Caco-2 (cell line): ENCODE data around the gene SALL1. TPM values are rescaled to one million over a fixed set of nuclear protein-coding genes. Genes with fewer than 3 reads are reported as not detected.

ENCODE experiments used
- BruUV-seq: library from RNA; stranded (reverse); fragments of 400-500 nt; replicated peaks from 2 replicates; lab custom pipeline; 2021; lab: Mats Ljungman, UMichigan
- CTCF ChIA-PET: fragments of 300-600 bp; sonication (Branson Sonifier 250); formaldehyde crosslinking; loops from one replicate; lab custom pipeline; 2022; ENCODE audit warnings: antibody characterized with exemption; lab: Charles Lee
- POLR2A ChIA-PET: fragments of 300-600 bp; sonication (Branson Sonifier 250); formaldehyde crosslinking; loops from one replicate; lab custom pipeline; 2022; ENCODE audit warnings: antibody characterized with exemption; lab: Charles Lee
- DNase-seq, 2 experiments: peaks; one replicate each; pipeline versions ENCODE4 v3.0.0 to v3.0.0-alpha.2; 2020 to 2022
- H3K27me3 ChIP-seq: replicated peaks from 2 replicates; pipeline ENCODE4 v1.6.0; 2011; ENCODE audit warnings: low read length; ENCODE audit not compliant: control insufficient read depth, insufficient read depth
- H3K36me3 ChIP-seq: 2 replicates; pipeline ENCODE4 v1.5.1; 2011; ENCODE audit warnings: low read length; ENCODE audit not compliant: control insufficient read depth, insufficient read depth
- H3K4me1 ChIP-seq: fragments of 250-450 bp; sonication (Bioruptor Pico); 2 replicates; pipeline ENCODE4 v1.5.1; 2020; ENCODE audit warnings: mild to moderate bottlenecking
- H3K4me3 ChIP-seq: 2 replicates; pipeline ENCODE4 v1.5.1; 2011; ENCODE audit warnings: low read depth, mild to moderate bottlenecking, control low read depth, low read length
- H3K9me3 ChIP-seq: fragments of 250-450 bp; sonication (Bioruptor Pico); 2 replicates; pipeline ENCODE4 v1.5.1; 2020; ENCODE audit warnings: mild to moderate bottlenecking, moderate library complexity
- H3K27ac Mint-ChIP-seq: one replicate; pipeline ENCODE4 v1.8.0; 2022; ENCODE audit warnings: mixed read lengths; ENCODE audit not compliant: unreplicated experiment
- H3K27me3 Mint-ChIP-seq: one replicate; pipeline ENCODE4 v1.8.0; 2022; ENCODE audit warnings: mixed read lengths; ENCODE audit not compliant: insufficient read depth, unreplicated experiment
- H3K36me3 Mint-ChIP-seq: one replicate; pipeline ENCODE4 v1.8.0; 2022; ENCODE audit warnings: mild to moderate bottlenecking, mixed read lengths; ENCODE audit not compliant: insufficient read depth, unreplicated experiment
- H3K4me1 Mint-ChIP-seq: one replicate; pipeline ENCODE4 v1.8.0; 2022; ENCODE audit warnings: low read depth, mixed read lengths; ENCODE audit not compliant: unreplicated experiment
- H3K4me3 Mint-ChIP-seq: one replicate; pipeline ENCODE4 v1.8.0; 2022; ENCODE audit warnings: mild to moderate bottlenecking, moderate library complexity, mixed read lengths; ENCODE audit not compliant: unreplicated experiment
- H3K9me3 Mint-ChIP-seq: one replicate; pipeline ENCODE4 v1.8.0; 2022; ENCODE audit warnings: mixed read lengths; ENCODE audit not compliant: unreplicated experiment
- CTCF ChIP-seq, 2 experiments: fragments of 200-600 bp in 1 of 2; IDR thresholded peaks; 1 replicate in 1 of 2; 2 replicates in 1 of 2; pipeline versions ENCODE4 v1.5.1 to v1.8.0; 2011 to 2022; ENCODE audit warnings: antibody characterized with exemption in 1 of 2, control low read depth in 1 of 2, inconsistent platforms in 1 of 2, low read depth in 1 of 2, low read length in 1 of 2, mild to moderate bottlenecking in 1 of 2, moderate library complexity in 1 of 2; ENCODE audit not compliant: insufficient read depth in 1 of 2, severe bottlenecking in 1 of 2, unreplicated experiment in 1 of 2
- intact Hi-C: fragments of 100-400 bp; cut with micrococcal nuclease; formaldehyde crosslinking; loops from one replicate; pipeline ENCODE4 v1.10.0; 2022; ENCODE audit not compliant: unreplicated experiment
- total RNA-seq: library from RNA; stranded (reverse); gene quantifications from 2 replicates; pipeline ENCODE4 v1.2.3, GENCODE V29; 2022

The SALL1 gene
- total RNA-seq, 1 experiment from 2014 or later, result not detected

- no TSS peak for BruUV-seq
Measured at GRCh38 chr16:51112323-51112722, 38.7 kb downstream of the SALL1 start.

GRCh38 chr16:51111759-51112158, 39.3 kb downstream of the SALL1 start:
- TF ChIP-seq CTCF (IDR thresholded peaks at IDR 0.05; ENCODE audit: insufficient read depth in 1 of 2, low read depth in 1 of 2, low read length in 1 of 2, severe bottlenecking in 1 of 2, unreplicated experiment in 1 of 2), result no peak
- DNase-seq, result no peak
- BruUV-seq, result no TSS peak
- H3K27me3 Mint-ChIP-seq, result no peaks in the 10 kb centered on the region
- H3K9me3 ChIP-seq, result no peaks in the 10 kb centered on the region
- no peaks in the 10 kb centered on the region for H3K36me3 Mint-ChIP-seq
- no peak overlapping the region for H3K27ac Mint-ChIP-seq
- H3K27me3 ChIP-seq, result no peaks in the 10 kb centered on the region
- CTCF ChIA-PET, result no interaction called here
- no peak overlapping the region for H3K4me3 ChIP-seq
- POLR2A ChIA-PET, result no interaction called here
- H3K36me3 ChIP-seq, result no peaks in the 10 kb centered on the region
- no peaks in the 10 kb centered on the region for H3K4me1 Mint-ChIP-seq
- intact Hi-C loops, result no loop called here
- H3K9me3 Mint-ChIP-seq, result no peaks in the 10 kb centered on the region
- H3K4me1 ChIP-seq, result no peaks in the 10 kb centered on the region
- H3K4me3 Mint-ChIP-seq, result no peak overlapping the region

More at GRCh38 chr16:51112323-51112722, 38.7 kb downstream of the SALL1 start:
- H3K27ac Mint-ChIP-seq, result no peak overlapping the region
- H3K27me3 ChIP-seq, result no peaks in the 10 kb centered on the region
- no peak for TF ChIP-seq CTCF (IDR thresholded peaks at IDR 0.05; ENCODE audit: insufficient read depth in 1 of 2, low read depth in 1 of 2, low read length in 1 of 2, severe bottlenecking in 1 of 2, unreplicated experiment in 1 of 2)
- intact Hi-C loops, result no loop called here
- H3K4me1 Mint-ChIP-seq, result no peaks in the 10 kb centered on the region
- H3K4me1 ChIP-seq, result no peaks in the 10 kb centered on the region
- H3K4me3 ChIP-seq, result no peak overlapping the region
- POLR2A ChIA-PET, result no interaction called here
- no peaks in the 10 kb centered on the region for H3K36me3 Mint-ChIP-seq
- no peak for DNase-seq
- no peaks in the 10 kb centered on the region for H3K27me3 Mint-ChIP-seq
- H3K4me3 Mint-ChIP-seq, result no peak overlapping the region
- H3K9me3 Mint-ChIP-seq, result no peaks in the 10 kb centered on the region
- H3K36me3 ChIP-seq, result no peaks in the 10 kb centered on the region
- no peaks in the 10 kb centered on the region for H3K9me3 ChIP-seq
- CTCF ChIA-PET, result no interaction called here

DNA sequence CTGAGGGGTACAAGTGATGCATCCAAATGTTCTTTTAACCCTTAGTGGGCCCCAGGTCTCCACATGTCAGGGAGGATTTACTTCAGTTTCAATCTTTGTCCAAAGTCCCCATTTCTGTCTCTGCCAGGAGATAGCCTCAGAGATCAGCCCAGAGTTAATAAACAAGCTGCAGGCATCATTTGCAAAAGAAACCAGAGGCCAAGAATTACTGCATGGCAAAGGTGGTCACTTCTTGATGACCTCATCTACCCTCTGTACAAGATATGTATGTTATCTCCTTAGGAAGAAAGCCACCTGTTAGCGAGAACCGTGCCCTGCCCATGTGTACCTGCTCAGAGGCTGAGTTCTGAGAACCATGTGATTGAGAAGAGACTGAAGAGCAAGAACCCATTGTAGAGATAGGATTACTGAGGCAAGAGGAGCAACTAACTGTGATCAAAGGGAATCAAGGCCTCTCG, 40.3 kb downstream of the SALL1 start:
- H3K4me3 ChIP-seq, result no peak overlapping the region
- H3K4me1 ChIP-seq, result no peaks in the 10 kb centered on the region
- no peak overlapping the region for H3K4me3 Mint-ChIP-seq
- BruUV-seq, result no TSS peak
- no peaks in the 10 kb centered on the region for H3K9me3 Mint-ChIP-seq
- no peak overlapping the region for H3K27ac Mint-ChIP-seq
- no peak for DNase-seq
- H3K27me3 ChIP-seq, result no peaks in the 10 kb centered on the region
- H3K4me1 Mint-ChIP-seq, result no peaks in the 10 kb centered on the region
- H3K36me3 ChIP-seq, result no peaks in the 10 kb centered on the region
- H3K36me3 Mint-ChIP-seq, result no peaks in the 10 kb centered on the region
- no peaks in the 10 kb centered on the region for H3K27me3 Mint-ChIP-seq
- no peak for TF ChIP-seq CTCF (IDR thresholded peaks at IDR 0.05; ENCODE audit: insufficient read depth in 1 of 2, low read depth in 1 of 2, low read length in 1 of 2, severe bottlenecking in 1 of 2, unreplicated experiment in 1 of 2)
- ChIA-PET POLR2A (no interaction called here), CTCF (interaction anchor here (0.5 kb wide), 1 partner anchor 125 kb away, joined by 4 read pairs; no protein-coding TSS in a partner anchor)
- intact Hi-C loops, result no loop called here
- no peaks in the 10 kb centered on the region for H3K9me3 ChIP-seq
